ENCODE measurements around the gene STX19. TPM values are rescaled to one million over a fixed set of nuclear protein-coding genes. Genes with fewer than 3 reads are reported as not detected.

Gene STX19
- total and polyA plus RNA-seq, 2 experiments from 2014 or later, result 0.12 to 0.47 TPM

- Histone ChIP-seq H3K9me3 (ENCODE audit: low read depth) (no peaks in the 10 kb centered on the region), H3K4me3 (peak overlapping the region; percentile 72), H3K9me2 (replicated peaks; ENCODE audit: insufficient read depth) (no peaks in the 10 kb centered on the region), H3K36me3 (replicated peaks; ENCODE audit: insufficient read depth, low read depth) (no peaks in the 10 kb centered on the region), H2AFZ (peak overlapping the region; percentile 90), H4K20me1 (ENCODE audit: insufficient read depth, poor library complexity, severe bottlenecking) (no peaks in the 10 kb centered on the region), H3K4me1 (ENCODE audit: insufficient read depth) (peaks cover 4% of the 10 kb centered on the region), H3K27me3 (no peaks in the 10 kb centered on the region), H3K4me2 (peak overlapping the region; percentile 83), H3K79me2 (peaks cover 27% of the 10 kb centered on the region), H3K27ac (peak overlapping the region; percentile 99)
- DNase-seq (ENCODE audit: low spot score), result no peak
- TF ChIP-seq EZH2phosphoT487 (IDR thresholded peaks at IDR 0.05; ENCODE audit: low read depth, severe bottlenecking, unreplicated experiment) (no peak), CTCF (IDR thresholded peaks at IDR 0.05; ENCODE audit: poor library complexity) (no peak), EZH2 (IDR thresholded peaks at IDR 0.05; ENCODE audit: borderline replicate concordance) (no peak)
- 68% methylated on average over 17 of the region's 17 CpGs for WGBS (ENCODE audit: low lambda C conversion rate, missing lambda C conversion rate)
Observed at GRCh38 chr3:94063496-94064119, 35.2 kb upstream of the STX19 start.

- peak within 1 kb of the TSS; percentile 83 for H3K4me2 ChIP-seq
- no peaks in the 10 kb centered on the region for H3K9me3 ChIP-seq (ENCODE audit: low read depth)
- peak; percentile 95 for DNase-seq (ENCODE audit: low spot score)
- peaks cover 4% of the 10 kb centered on the region for H3K4me1 ChIP-seq (ENCODE audit: insufficient read depth)
- no peaks in the 10 kb centered on the region for H3K36me3 ChIP-seq (replicated peaks; ENCODE audit: insufficient read depth, low read depth)
- H3K4me3 ChIP-seq, result peak within 1 kb of the TSS; percentile 72
- H3K9me2 ChIP-seq (replicated peaks; ENCODE audit: insufficient read depth), result no peaks in the 10 kb centered on the region
- H3K27ac ChIP-seq, result peak within 1 kb of the TSS; percentile 99
- H2AFZ ChIP-seq, result peak within 1 kb of the TSS; percentile 90
- TF ChIP-seq CTCF (IDR thresholded peaks at IDR 0.05; ENCODE audit: poor library complexity) (no peak), EZH2phosphoT487 (IDR thresholded peaks at IDR 0.05; ENCODE audit: low read depth, severe bottlenecking, unreplicated experiment) (no peak), EZH2 (IDR thresholded peaks at IDR 0.05; ENCODE audit: borderline replicate concordance) (no peak)
- 1% methylated on average over 51 of the region's 52 CpGs for WGBS (ENCODE audit: low lambda C conversion rate, missing lambda C conversion rate)
- peaks cover 27% of the 10 kb centered on the region for H3K79me2 ChIP-seq
- H3K27me3 ChIP-seq, result no peaks in the 10 kb centered on the region
- no peaks in the 10 kb centered on the region for H4K20me1 ChIP-seq (ENCODE audit: insufficient read depth, poor library complexity, severe bottlenecking)
Observed at GRCh38 chr3:94062513-94063404, 34.4 kb upstream of the STX19 start, which contains the start of the genes DHFR2 and NSUN3. DHFR2 (minus strand) TSS chr3:94062916; CDS start chr3:94061511, 1,405 bp downstream. NSUN3 (plus strand) TSS chr3:94063061; CDS start chr3:94063127, 66 bp downstream.

GRCh38 chr3:94061297-94061696 lies 32.9 kb upstream of the STX19 start:
- DNase-seq (ENCODE audit: low spot score), result no peak
- peaks cover 4% of the 10 kb centered on the region for H3K4me1 ChIP-seq (ENCODE audit: insufficient read depth)
- no peak overlapping the region for H3K4me2 ChIP-seq
- 96% methylated on average over 13 of the region's 13 CpGs for WGBS (ENCODE audit: low lambda C conversion rate, missing lambda C conversion rate)
- no peak overlapping the region for H2AFZ ChIP-seq
- H3K79me2 ChIP-seq, result peaks cover 27% of the 10 kb centered on the region
- H3K27ac ChIP-seq, result no peak overlapping the region
- H3K27me3 ChIP-seq, result no peaks in the 10 kb centered on the region
- no peaks in the 10 kb centered on the region for H3K9me2 ChIP-seq (replicated peaks; ENCODE audit: insufficient read depth)
- no peaks in the 10 kb centered on the region for H4K20me1 ChIP-seq (ENCODE audit: insufficient read depth, poor library complexity, severe bottlenecking)
- no peak overlapping the region for H3K4me3 ChIP-seq
- H3K36me3 ChIP-seq (replicated peaks; ENCODE audit: insufficient read depth, low read depth), result no peaks in the 10 kb centered on the region
- TF ChIP-seq EZH2phosphoT487 (IDR thresholded peaks at IDR 0.05; ENCODE audit: low read depth, severe bottlenecking, unreplicated experiment), result no peak
- no peak for TF ChIP-seq EZH2 (IDR thresholded peaks at IDR 0.05; ENCODE audit: borderline replicate concordance)
- no peak for TF ChIP-seq CTCF (IDR thresholded peaks at IDR 0.05; ENCODE audit: poor library complexity)
- no peaks in the 10 kb centered on the region for H3K9me3 ChIP-seq (ENCODE audit: low read depth)

Measured in hepatocyte (in vitro differentiated cells).